Measurements from ENCODE around the gene MTMR6.
"Not testable (repeated sequence)": the region's sequence is repeated elsewhere in the genome, so short reads cannot be mapped to it uniquely, and the experiment has no call there.

Gene MTMR6

GRCh38 chr13:25286969-25287961 lies at the start of gene MTMR6:
MTMR6 (minus strand) TSS chr13:25287488; CDS start chr13:25287247, 241 bp downstream.
- in situ Hi-C loops (cut with MboI; ENCODE audit: low sequenced_read_pairs), result no loop called here

DNA sequence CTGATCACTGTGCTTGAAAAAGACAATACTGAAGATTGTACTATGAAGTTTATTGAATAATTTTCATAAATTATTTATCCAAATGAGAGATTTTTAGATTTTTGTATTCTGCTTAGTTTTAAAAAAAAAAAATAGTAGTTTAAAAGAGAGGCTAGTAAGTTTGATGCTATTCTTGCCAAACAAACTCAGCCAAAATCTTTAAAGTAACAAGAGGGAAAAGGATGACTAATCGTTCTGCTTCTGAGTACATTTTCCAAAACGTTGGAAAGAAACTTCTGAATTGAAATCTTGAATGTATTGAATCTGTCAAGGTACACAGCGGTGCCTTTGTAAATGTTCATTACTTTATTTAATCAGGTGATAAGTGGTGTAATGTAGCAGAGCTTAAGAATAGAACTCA lies 48.6 kb upstream of the MTMR6 start:
- in situ Hi-C loops (cut with MboI; ENCODE audit: low sequenced_read_pairs), result no loop called here

DNA sequence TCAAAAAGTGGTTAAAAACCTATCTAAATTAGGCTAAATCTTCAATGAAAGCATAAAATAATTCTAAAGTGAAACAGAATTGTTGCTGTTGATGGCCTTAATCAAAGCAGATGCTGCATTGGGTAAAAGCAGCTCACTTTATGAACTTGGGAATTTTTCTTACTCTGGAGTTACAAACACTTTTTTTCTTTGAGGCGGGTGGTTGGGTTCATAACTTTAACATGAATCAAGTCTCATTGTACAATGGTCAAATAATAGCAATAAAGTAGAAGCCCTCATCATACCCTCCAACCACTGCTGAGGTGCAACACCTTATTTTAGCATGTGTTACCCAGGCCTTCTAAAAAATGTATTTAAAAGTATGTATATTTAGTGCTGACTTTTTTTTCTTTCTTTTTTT lies 43.3 kb upstream of the MTMR6 start:
- in situ Hi-C loops (cut with MboI; ENCODE audit: low sequenced_read_pairs), result no loop called here

GRCh38 chr13:25329706-25330105 lies 42.4 kb upstream of the MTMR6 start:
- in situ Hi-C loops (cut with MboI; ENCODE audit: low sequenced_read_pairs), result no loop called here

DNA sequence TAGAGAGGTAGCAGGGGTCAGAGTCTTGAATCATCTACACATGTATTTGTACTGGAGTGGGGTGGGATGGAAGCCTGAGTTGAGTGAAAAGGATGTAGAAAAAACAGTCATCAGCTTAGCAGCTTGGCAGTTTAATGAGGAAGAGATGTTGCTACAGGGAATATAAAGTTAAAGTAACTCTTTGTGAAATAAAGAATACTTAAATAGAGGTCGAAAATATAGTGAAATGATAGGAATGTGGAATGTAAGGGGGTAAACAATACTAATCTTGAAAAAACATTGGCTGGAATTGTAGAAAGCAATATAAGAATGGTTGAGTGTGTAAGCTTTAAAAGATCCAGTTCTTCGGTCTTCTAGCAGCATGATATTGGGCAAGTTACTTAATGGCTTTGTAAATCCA lies 36.8 kb upstream of the MTMR6 start:
- in situ Hi-C loops (cut with MboI; ENCODE audit: low sequenced_read_pairs), result no loop called here

GRCh38 chr13:25319771-25320170 lies 32.5 kb upstream of the MTMR6 start:
- in situ Hi-C loops (cut with MboI; ENCODE audit: low sequenced_read_pairs), result no loop called here

DNA sequence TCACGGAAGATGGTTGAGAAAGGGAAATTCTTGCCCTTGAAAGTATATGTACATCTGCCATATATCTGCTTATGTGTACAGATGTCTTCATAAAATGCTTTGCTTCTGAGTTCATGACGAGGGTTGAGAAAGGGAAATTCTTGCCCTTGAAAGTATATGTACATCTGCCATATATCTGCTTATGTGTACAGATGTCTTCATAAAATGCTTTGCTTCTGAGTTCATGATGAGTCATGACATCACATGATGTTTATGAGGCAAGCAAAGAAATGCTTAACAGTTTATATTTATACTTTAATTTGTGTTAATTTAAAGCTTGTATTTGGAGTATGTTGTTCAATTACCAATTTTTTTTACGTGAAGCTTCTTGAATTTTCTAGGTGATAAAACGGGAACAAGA lies 31.7 kb upstream of the MTMR6 start:
- in situ Hi-C loops (cut with MboI; ENCODE audit: low sequenced_read_pairs), result not testable (repeated sequence)

- in situ Hi-C loops (cut with MboI; ENCODE audit: low sequenced_read_pairs), result no loop called here
Measured at GRCh38 chr13:25310891-25311290, 23.6 kb upstream of the MTMR6 start.

DNA sequence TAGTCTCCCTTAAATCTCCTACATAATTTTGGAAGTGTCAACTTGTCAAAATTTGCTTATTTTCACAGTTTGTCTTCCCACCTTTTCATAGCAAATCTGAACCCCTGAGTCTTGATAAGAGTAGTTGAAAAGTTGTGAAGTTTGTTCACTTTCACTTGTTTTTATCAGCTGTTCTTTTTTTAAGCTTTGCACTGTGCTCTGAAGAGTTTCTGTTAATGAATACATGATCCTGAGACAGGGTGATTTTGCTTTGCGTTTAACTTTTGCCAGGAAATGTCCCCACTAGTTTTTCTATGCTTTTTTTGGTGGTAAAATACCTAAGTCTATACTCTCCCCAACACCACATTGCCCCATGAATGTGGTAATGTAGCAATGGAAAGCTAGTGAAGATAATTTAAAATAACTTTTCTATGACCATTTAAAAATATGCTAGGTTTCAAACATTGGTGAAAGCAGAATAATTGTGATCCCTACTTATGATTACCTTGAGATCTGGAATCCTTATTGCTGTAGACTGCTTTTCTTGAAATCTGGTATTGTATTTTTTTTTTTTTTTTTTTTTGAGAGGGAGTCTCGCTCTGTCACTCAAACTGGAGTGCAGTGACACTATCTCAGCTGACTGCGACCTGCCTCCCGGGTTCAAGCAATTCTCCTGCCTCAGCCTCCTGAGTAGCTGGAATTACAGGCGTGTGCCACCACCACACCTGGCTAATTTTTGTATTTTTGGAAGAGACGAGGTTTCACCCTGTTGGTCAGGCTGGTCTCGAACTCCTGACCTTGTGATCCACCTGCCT lies 19.6 kb upstream of the MTMR6 start:
- in situ Hi-C loops (cut with MboI; ENCODE audit: low sequenced_read_pairs), result no loop called here

DNA sequence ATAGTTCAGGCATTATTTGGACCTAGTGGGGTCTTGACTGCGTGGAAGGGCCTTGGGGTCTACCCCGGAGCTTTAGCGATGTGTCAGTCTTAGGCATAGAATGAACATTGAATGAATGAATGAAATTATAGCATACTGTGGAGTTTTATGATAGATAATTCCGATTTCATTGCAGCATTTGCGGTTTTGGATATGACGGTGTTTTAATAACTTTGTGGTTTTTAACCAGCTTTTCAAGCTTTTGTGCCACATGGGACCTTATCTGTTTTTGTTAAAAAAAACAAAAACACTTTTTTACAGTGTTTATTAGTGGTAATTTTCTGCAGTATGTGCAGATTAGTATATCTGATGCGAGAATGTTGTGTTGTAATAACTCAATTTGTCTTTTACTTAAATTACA lies 14.8 kb upstream of the MTMR6 start:
- in situ Hi-C loops (cut with MboI; ENCODE audit: low sequenced_read_pairs), result no loop called here

DNA sequence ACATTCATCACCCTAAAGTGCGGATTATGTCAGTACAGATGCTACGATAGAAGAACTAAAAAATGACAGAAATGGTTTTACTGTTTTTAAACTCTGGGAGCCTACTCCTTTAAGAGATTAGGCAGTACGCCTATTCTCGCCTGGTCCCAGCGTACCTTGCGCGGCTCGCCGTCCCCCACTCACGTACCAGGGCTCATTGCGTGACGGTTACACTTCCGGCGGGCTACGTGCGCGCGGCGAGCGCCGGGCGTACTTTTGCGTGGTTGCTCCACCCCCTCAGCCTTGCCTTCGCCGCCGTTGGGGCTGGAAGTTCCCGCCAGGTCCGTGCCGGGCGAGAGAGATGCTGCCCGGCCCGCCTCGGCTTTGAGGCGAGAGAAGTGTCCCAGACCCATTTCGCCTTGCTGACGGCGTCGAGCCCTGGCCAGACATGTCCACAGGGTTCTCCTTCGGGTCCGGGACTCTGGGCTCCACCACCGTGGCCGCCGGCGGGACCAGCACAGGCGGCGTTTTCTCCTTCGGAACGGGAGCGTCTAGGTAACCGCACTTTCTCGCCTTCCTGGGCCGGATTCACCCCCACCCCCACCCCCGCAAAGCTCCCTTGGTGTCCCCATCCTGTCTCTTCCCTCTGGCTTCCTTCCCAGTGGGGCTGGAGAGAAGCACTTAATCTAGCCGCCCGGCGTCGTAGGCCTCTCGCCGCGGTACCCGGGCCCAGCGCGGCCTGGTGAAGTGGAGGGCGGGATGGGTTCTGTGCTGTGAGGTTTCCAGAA lies 14.2 kb upstream of the MTMR6 start, which contains the start of gene NUP58:
Gene NUP58 (plus strand): TSS at position 279 of the 767 bp plus-strand sequence. CDS start 149 bp downstream, at position 428.
- in situ Hi-C loops (cut with MboI; ENCODE audit: low sequenced_read_pairs), result no loop called here

DNA sequence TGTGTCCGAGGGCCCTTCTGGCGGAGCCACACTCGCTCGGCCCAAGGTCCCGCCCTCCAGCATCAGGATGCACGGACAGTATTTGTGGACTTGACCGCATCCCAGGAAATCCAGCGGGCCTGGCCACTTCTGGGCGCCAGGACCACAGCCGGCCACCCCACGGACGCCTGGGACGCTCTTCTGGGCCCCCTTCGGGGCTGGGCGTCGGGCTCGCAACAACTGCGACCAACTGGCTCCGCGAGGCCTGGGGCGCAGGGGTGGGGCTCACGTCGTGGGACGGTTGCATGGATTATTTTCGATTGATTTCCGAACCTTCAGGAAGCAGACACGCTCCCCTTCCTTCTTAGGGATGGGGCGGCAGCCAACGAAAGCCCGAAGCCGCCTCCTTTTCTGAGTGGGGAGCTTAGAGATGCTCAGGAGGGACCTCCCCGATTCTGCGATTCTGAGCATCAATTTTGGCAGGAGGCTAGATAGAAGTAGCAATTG lies 13.6 kb upstream of the MTMR6 start:
- in situ Hi-C loops (cut with MboI; ENCODE audit: low sequenced_read_pairs), result no loop called here

DNA sequence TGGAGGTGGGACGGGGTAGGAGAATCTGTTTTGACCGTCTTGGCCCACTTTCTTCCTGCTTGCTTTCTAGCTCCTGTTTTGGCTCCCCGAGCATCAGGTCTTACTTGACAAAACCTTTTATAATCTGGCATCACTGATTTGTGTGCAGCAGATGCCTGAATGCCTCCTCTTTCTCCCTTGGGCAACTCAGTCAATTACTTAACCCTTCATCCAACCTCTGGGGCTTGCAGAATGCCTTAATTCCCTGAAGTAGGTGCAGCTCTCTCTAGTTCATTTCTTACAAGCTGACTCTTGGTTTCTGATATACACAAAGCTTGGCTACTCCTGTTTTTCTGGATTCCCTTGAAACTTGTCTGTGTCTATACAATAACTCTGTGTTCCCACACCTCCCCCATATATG lies 8.4 kb upstream of the MTMR6 start:
- in situ Hi-C loops (cut with MboI; ENCODE audit: low sequenced_read_pairs), result no loop called here

- in situ Hi-C loops (cut with MboI; ENCODE audit: low sequenced_read_pairs), result no loop called here
Measured at GRCh38 chr13:25295228-25295627, 7.9 kb upstream of the MTMR6 start.

- in situ Hi-C loops (cut with MboI; ENCODE audit: low sequenced_read_pairs), result no loop called here
Measured at GRCh38 chr13:25292301-25292700, 5.0 kb upstream of the MTMR6 start.

DNA sequence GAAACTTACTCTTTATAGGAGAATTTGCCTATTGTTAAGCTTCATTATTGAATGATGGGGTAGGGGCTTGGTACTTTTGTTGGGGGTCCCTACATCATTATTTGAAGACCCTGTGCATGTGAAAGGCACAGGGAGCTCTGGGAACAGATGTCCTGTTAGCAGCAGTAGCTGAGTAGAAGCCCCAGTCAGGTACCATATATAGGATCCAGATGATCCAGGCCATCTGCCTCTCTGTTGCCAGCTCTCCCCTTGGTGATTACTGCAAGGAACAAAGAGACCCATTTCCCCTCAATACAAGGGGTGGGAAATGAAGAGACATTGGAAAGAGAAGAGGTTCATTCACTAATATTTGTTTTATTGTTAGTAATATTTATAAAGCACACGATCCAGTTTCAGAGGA lies 4.4 kb upstream of the MTMR6 start:
- in situ Hi-C loops (cut with MboI; ENCODE audit: low sequenced_read_pairs), result no loop called here

DNA sequence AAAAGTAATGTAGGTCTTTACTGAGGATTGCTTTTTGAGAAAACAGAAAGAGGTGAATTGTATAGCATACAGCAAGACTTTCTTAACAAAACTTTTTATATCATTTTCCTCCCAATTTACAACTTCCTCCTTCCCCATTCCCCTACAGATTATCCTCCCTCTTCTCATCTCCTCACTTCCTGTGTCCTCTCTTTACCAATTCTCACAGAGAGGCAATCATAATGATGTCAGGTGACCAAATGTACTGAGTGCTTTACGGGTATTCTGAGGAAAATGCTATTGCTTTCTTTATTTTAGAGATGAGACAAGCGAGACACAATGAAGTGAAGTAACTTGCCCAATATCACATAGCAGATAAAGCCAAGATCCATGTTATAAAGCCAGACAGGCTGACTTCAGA lies 1.7 kb upstream of the MTMR6 start:
- in situ Hi-C loops (cut with MboI; ENCODE audit: low sequenced_read_pairs), result no loop called here

GRCh38 chr13:25286308-25286968 lies 850 bp downstream of the MTMR6 start:
- in situ Hi-C loops (cut with MboI; ENCODE audit: low sequenced_read_pairs), result no loop called here

DNA sequence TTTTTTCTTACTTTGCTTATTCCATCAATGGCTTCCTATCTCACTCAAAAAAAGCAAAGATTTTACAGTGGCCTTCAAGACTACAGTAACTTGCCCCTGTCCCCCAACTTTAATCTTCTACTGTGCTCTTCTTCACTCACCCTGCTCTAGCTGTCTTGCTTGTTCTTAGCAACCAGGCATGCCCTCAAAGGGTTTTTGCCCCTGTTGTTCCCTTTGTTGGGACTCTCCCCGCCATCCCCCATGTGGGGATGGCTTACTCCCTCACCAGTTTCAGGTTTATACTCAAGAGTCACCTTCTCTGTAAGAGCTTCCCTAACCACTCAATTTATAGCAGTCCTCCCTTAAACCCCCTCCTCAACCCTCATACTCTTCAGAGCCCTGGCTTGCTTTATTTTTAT lies 5.4 kb downstream of the MTMR6 start:
- in situ Hi-C loops (cut with MboI; ENCODE audit: low sequenced_read_pairs), result no loop called here

DNA sequence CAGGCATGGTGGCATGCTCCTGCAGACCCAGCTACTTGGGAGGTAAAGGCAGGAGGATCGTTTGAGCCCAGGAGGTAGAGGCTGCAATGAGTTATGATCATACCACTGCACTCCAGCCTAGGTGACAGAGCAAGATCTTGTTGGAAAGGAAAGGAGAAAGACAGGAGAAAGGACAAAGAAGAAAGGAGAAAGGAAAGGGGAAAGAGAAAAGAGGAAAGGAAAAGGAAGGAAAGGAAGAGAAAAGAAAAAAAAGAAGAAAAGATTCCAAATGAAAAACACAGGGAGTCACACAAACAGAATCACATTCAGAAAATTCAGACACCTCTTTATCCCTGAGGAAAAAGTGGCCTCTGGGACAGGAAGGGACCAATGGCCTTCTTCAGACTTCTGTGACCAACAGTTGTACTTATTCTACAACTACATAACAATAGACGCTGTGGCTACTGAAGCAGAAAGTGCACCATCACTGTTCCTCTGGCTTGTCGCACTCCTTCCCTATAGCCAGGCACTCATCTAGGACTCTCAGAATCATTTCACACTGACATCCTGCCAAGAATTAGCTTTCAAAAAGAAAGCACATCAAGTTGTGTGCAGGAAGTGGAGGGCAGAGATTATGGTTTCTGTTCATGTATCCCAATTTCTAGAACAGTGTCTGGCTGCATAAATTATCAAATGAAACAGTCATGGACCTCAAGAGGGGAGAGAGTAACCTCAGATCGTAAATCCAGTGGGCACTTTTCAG lies 5.9 kb downstream of the MTMR6 start:
- in situ Hi-C loops (cut with MboI; ENCODE audit: low sequenced_read_pairs), result no loop called here

Data from hTERT RPE-1 (cell line).